ENCODE results near the gene ELAPOR2. TPM values are rescaled to one million over a fixed set of nuclear protein-coding genes. Genes with fewer than 3 reads are reported as not detected.

ELAPOR2 gene
- total and polyA plus RNA-seq, 9 of the 15 experiments (the other 6 are each of a cell fraction or from before 2014, with no cell fraction given): 9.2 to 72.0 (median 35.0) TPM

GRCh38 chr7:87107949-87108776 is 48.7 kb upstream of the ELAPOR2 start:
- POLR2A ChIA-PET: interaction anchor here (0.5 to 2.1 kb wide), 3 partner anchors 14 to 132 kb away, joined by 3 to 8 read pairs (median 3); no protein-coding TSS in a partner anchor
- Histone ChIP-seq H4K20me1 (replicated peaks; ENCODE audit: control insufficient read depth, insufficient read depth, low read length) (no peaks in the 10 kb centered on the region), H3K9ac (ENCODE audit: insufficient read depth in 1 of 2, low read depth in 2 of 2, low read length in 2 of 2) (peak overlapping the region; percentile 27 to 54; a peak in 3 of 4 replicates), H3K79me2 (ENCODE audit: control insufficient read depth, insufficient read depth, low read length) (no peaks in the 10 kb centered on the region), H2AFZ (ENCODE audit: low read depth, low read length) (peak overlapping the region; percentile 85), H3K4me2 (ENCODE audit: insufficient read depth, low read length) (peak overlapping the region; percentile 54), H3K36me3 (ENCODE audit: control insufficient read depth, insufficient read depth, low read length) (0 out of 3 replicates have a peak, but pooled peaks cover 4% of the 10 kb centered on the region), H3K27me3 (ENCODE audit: control insufficient read depth in 2 of 2, insufficient read depth in 2 of 2, low read length in 2 of 2) (no peaks in the 10 kb centered on the region), H3K27ac (ENCODE audit: extremely low read depth, low read depth, low read length) (peak overlapping the region; percentile 48), H3K4me3 (no peak overlapping the region), H3K9me1 (ENCODE audit: control insufficient read depth, insufficient read depth, low read length) (no peaks in the 10 kb centered on the region), H3K4me1 (replicated peaks in 1 of 2; ENCODE audit: control insufficient read depth in 2 of 2, insufficient read depth in 2 of 2, low read length in 2 of 2) (peaks cover 16 to 45% of the 10 kb centered on the region in 2 experiments), H3K9me3 (replicated peaks; ENCODE audit: control insufficient read depth, insufficient read depth, low read depth, low read length) (peaks cover 4% of the 10 kb centered on the region)
- CTCF ChIA-PET (ENCODE audit: low intra/inter-chr PET ratio): interaction anchor here (0.6 kb wide), 1 partner anchor 31 kb away, joined by 3 read pairs; no protein-coding TSS in a partner anchor
- peak; percentile 67 for FAIRE-seq
- in situ Hi-C loops (cut with MboI) (no loop called here), intact Hi-C loops (cut with micrococcal nuclease) (loop anchor here (2.0 kb wide), 2 partner anchors 33 to 47 kb away; no protein-coding TSS in a partner anchor)
- DNase-seq (ENCODE audit: extremely low read depth in 1 of 4, low spot score in 3 of 4): peak in 2 of 4 experiments; percentile 33 to 67
- peak; percentile 76 for ATAC-seq
- BruUV-seq (replicated peaks): no TSS peak
- WGBS (ENCODE audit: insufficient coverage, low coverage, missing lambda C conversion rate): 16% methylated on average over 6 of the region's 6 CpGs
- no peak for TF ChIP-seq EZH2 (IDR thresholded peaks at IDR 0.05; ENCODE audit: borderline replicate concordance, low read depth, low read length)
- TF ChIP-seq CCAR2 (IDR thresholded peaks at IDR 0.05; ENCODE audit: low read depth, low read length): no peak
- TF ChIP-seq SMARCA5 (IDR thresholded peaks at IDR 0.05): no peak
- TF ChIP-seq JUND (IDR thresholded peaks at IDR 0.05; ENCODE audit: borderline replicate concordance, low read depth, low read length): peak; percentile 31; the same call in 1 of the 2 replicates
- TF ChIP-seq JUND (tag; IDR thresholded peaks at IDR 0.05; ENCODE audit: borderline replicate concordance, low read depth, low read length): no peak; the same call in 2 of the 3 replicates
- 0 out of 2 replicates have a peak, but pooled peaks have one; percentile 42 for TF ChIP-seq ZNF12 (CRISPR knock-in tag; IDR thresholded peaks at IDR 0.05)
- TF ChIP-seq ZNF589 (CRISPR knock-in tag; IDR thresholded peaks at IDR 0.05; ENCODE audit: low read depth): 0 out of 2 replicates have a peak, but pooled peaks have one; percentile 34
- TF ChIP-seq ZNF24 (IDR thresholded peaks at IDR 0.05): no peak
- TF ChIP-seq ZNF311 (CRISPR knock-in tag; IDR thresholded peaks at IDR 0.05): no peak
- 0 out of 2 replicates have a peak, but pooled peaks have one; percentile 65 for TF ChIP-seq ATF6 (CRISPR knock-in tag; IDR thresholded peaks at IDR 0.05)
- TF ChIP-seq C11orf30 (IDR thresholded peaks at IDR 0.05; ENCODE audit: low read depth): peak; percentile 32; the same call in 1 of the 2 replicates
- peak; percentile 4; the same call in 1 of the 2 replicates for TF ChIP-seq EP300 (IDR thresholded peaks at IDR 0.05; ENCODE audit: low read length)
- no peak for TF ChIP-seq NCOA1 (IDR thresholded peaks at IDR 0.05; ENCODE audit: low read depth)
- TF ChIP-seq HOMEZ (CRISPR knock-in tag; IDR thresholded peaks at IDR 0.05): no peak
- no peak for TF ChIP-seq ZNF507 (tag; conservative IDR thresholded peaks at IDR 0.05)

Data from K562 (cell line).